ENCODE results near the gene SDC4.

- TF ChIP-seq JUNB (IDR thresholded peaks at IDR 0.05) (no peak), PAX8 (IDR thresholded peaks at IDR 0.05) (no peak), CREB1 (IDR thresholded peaks at IDR 0.05; ENCODE audit: low read depth) (no peak), TAF1 (IDR thresholded peaks at IDR 0.05; ENCODE audit: borderline replicate concordance, low read depth, low read length) (no peak), MEF2A (IDR thresholded peaks at IDR 0.05; ENCODE audit: insufficient read depth, low read depth, low read length) (no peak), YY1 (IDR thresholded peaks at IDR 0.05; ENCODE audit: low read depth, low read length) (no peak), TCF12 (IDR thresholded peaks at IDR 0.05; ENCODE audit: low read depth, low read length) (no peak), REST (IDR thresholded peaks at IDR 0.05; ENCODE audit: low read depth, low read length) (no peak)
- TF ChIP-seq, protein P1, sequence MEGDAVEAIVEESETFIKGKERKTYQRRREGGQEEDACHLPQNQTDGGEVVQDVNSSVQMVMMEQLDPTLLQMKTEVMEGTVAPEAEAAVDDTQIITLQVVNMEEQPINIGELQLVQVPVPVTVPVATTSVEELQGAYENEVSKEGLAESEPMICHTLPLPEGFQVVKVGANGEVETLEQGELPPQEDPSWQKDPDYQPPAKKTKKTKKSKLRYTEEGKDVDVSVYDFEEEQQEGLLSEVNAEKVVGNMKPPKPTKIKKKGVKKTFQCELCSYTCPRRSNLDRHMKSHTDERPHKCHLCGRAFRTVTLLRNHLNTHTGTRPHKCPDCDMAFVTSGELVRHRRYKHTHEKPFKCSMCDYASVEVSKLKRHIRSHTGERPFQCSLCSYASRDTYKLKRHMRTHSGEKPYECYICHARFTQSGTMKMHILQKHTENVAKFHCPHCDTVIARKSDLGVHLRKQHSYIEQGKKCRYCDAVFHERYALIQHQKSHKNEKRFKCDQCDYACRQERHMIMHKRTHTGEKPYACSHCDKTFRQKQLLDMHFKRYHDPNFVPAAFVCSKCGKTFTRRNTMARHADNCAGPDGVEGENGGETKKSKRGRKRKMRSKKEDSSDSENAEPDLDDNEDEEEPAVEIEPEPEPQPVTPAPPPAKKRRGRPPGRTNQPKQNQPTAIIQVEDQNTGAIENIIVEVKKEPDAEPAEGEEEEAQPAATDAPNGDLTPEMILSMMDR (IDR thresholded peaks at IDR 0.05 in 2 of 3, conservative IDR thresholded peaks at IDR 0.05 in 1 of 3; ENCODE audit: control insufficient read depth in 2 of 3, extremely low read depth in 1 of 3, insufficient read depth in 1 of 3, low read depth in 3 of 3, low read length in 3 of 3) = no peak
- TF ChIP-seq, protein P2, sequence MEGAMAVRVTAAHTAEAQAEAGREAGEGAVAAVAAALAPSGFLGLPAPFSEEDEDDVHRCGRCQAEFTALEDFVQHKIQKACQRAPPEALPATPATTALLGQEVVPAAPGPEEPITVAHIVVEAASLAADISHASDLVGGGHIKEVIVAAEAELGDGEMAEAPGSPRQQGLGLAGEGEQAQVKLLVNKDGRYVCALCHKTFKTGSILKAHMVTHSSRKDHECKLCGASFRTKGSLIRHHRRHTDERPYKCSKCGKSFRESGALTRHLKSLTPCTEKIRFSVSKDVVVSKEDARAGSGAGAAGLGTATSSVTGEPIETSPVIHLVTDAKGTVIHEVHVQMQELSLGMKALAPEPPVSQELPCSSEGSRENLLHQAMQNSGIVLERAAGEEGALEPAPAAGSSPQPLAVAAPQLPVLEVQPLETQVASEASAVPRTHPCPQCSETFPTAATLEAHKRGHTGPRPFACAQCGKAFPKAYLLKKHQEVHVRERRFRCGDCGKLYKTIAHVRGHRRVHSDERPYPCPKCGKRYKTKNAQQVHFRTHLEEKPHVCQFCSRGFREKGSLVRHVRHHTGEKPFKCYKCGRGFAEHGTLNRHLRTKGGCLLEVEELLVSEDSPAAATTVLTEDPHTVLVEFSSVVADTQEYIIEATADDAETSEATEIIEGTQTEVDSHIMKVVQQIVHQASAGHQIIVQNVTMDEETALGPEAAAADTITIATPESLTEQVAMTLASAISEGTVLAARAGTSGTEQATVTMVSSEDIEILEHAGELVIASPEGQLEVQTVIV (IDR thresholded peaks at IDR 0.05; ENCODE audit: borderline replicate concordance, partially characterized antibody) = no peak
These were observed 10.7 kb downstream of the SDC4 start for GRCh38 chr20:45337367-45338120.

Measured in GM12878 (cell line).